CD4-positive, alpha-beta T cell treated with Interleukin-10 for 1 hour (primary cell): ENCODE data around the gene LNX1.

Source experiments
- DNase-seq: peaks from one replicate; pipeline ENCODE4 v3.0.0-alpha.2; 2020

LNX1 gene

DNA sequence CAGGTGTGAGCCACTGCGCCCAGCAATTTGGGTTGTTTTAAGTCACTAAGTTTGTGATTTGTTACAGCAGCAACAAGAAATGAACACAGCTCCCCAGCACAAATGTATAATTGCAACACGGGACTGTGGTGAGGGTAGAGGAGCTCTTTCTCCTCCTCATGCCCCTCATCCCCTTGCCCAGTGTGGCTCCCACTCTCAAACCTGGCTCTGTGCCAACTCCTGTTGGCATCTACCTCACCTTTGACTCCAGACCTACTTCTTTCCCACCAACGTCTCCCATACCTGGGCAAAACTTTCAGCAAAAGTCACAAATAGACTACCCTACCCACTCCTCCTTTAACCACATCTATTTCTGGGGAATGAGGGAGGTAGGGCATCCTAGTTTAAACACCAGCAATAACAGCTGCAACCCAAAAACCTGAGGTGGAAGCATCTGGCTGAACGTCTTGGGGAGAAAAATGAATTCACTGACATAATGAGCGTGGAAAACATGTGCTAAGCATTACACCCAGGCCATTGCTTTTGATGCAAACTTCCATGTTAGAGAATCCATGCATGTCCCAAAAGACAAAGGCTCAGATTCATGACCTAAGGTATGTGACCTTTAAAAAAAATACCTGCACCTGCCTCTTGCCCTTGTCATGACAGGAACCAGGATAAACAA lies 19.2 kb downstream of the LNX1 start:
- no peak for DNase-seq

GRCh38 chr4:53563824-53564223 lies 27.5 kb downstream of the LNX1 start:
- no peak for DNase-seq

DNA sequence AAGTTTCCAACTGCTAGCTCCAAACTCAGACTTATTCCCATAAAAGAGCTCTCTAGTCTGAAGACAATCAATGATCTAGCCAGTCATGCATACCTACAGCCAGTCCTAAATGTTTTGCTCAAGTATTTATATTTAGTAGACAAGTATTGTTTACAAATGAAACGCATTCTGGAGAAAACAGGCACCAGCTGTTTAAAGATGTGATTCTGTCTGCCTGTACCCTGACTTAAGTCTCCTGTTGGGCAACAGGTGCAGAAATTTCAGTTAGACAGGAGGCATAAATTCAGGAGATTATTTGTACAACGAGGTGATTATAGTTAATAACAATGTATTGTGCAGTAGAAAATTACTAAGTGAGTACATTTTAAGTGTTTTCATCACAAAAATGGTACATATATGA lies 28.9 kb downstream of the LNX1 start:
- DNase-seq, result no peak

DNA sequence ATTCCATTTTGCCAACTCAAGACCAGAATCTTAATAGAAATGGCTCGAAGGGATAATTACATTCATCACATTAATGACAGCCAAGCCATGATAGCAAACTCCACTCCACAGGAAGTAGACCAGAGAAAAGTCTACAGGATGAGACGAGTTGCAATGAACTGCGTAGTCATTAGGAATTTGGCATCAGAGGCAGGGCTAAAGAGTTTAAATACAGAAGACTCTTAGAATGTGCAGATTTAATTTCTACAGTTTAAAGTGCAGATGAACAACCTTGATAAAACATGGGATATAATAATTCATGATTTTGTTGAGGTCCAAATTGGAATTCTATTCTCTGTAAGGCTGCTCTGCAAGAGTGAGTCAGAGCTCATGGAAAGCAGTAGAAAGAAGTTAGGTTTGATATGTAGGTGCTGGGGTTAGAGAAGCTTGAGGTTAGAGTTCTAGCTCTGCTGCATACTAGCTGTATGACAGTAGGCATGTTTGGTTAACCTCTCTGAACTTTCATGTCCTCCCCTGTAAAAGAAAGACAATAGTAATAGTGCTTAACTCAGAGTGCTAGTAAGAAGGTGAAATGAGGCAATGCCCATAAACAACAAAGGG lies 32.2 kb downstream of the LNX1 start:
- DNase-seq, result no peak

DNA sequence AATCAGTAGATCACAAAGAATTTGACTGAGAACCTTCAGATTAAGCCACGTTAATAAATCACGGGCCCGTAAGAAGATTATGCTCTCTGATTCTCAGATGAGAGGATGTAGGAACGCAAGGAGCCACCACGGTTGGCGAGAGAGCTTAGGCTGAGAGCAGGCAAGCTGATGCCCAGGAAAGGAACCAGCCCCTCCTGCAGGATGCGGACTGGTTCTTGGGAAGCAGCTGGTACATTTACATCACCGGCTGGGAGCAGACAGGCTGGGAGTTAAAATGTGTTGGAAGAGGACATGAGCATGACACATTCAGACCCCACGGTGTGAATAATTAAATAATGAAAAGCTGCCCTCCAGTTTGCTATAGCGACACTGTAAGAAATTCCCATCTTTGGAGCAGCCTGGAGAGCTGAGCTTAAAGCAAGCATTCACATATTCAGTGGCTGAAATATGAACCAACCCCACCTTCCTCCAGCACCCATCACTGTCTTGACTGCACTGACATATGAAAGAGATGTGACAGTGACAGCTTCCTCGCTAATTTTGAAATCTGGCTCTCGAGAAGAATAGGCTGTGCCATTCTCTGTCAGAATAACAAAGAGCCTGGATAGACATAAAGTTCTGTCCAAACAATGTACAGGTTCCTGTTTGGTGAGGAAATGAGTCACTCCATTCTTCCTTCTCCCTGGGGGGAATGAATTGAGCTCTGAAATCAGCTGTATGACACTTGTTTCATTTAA lies 33.1 kb downstream of the LNX1 start:
- DNase-seq, result no peak

DNA sequence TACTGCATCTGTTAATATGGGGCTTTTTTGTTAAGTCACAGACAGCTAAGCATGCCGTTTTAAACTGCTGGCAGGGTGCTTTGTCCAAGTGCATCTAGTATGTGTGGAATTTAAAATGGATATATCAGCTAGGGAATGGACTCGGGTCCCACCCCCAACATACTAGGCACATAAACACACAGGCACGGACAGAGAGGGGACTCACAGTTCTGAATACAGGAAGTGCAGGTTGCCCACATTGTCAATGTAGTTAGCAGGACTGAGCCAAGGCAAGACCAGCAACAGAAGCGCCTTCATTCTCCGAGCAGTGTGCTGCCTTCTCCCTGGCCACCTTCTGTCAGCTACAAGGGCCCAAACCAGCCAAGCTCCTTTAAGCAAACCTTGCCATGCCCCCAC lies 33.6 kb downstream of the LNX1 start:
- no peak for DNase-seq

- no peak for DNase-seq
These were observed 34.6 kb downstream of the LNX1 start for GRCh38 chr4:53556651-53557050.

- no peak for DNase-seq
These were observed 37.6 kb downstream of the LNX1 start for GRCh38 chr4:53553486-53554210.

GRCh38 chr4:53552711-53553110 lies 38.6 kb downstream of the LNX1 start:
- no peak for DNase-seq

- no peak for DNase-seq
These were observed 39.3 kb downstream of the LNX1 start for GRCh38 chr4:53551958-53552357.

GRCh38 chr4:53551281-53551864 lies 39.9 kb downstream of the LNX1 start:
- DNase-seq, result no peak

DNA sequence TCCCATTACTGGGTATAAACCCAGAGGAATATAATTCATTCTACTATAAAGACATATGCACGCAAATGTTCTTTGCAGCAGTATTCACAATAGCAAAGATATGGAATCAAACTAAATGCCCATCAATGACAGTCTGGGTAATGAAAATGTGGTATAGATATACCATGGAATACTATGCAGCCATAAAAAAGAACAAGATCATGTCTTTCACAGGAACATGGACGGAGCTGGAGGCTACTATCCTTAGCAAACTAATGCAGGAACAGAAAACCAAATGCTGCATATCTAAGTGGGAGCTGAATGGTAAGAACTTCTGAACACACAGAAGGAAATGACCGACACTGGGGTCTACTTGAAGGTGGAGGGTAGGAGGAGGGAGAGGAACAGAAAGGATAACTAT lies 42.6 kb downstream of the LNX1 start:
- DNase-seq, result no peak

DNA sequence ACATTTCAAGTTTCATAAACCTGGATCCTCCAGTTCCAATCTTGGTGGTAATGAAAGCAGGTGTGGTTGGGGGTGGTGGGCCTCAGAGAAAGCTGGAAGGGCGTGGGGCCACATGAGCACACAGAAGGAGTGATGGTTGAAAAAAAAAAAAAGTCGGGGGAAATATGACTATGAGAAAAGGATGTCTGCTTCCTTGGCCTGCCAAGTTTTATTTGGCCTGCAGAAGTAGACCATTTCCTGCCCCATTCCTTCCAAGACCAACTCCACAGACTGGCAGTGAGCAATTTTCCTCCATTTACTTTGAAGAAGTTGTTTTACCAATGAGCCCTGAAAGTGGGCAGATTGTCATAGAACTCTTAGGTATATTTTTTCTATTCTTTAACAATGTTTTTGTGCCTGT lies 43.3 kb downstream of the LNX1 start:
- DNase-seq, result no peak

DNA sequence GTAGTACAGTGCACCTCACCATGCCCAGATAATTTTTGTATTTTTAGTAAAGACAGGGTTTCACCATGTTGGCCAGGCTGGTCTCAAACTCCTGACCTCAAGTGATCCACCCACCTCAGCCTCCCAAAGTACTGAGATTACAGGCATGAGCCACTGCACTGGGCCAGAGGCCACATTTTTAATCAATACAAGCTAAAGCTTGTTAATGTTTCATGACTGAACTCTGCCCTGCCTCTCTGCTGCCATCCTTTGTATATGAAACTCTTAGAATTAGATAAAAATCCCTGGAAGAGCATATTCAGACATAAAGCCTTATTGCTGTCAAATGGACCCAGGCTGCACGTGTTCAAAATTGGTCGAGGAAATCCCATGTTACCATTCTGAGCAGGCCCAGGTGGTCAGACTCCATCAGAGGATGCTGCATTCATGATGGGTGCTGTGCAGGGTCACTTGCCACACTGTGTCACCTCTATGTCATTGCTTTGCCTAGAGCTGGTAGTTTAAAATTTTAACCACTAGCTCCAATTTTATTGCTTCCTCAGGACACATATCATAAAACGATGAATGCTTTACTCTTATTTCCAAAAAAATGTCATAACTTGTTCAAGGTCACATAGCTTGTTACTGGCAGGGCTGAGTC lies 45.2 kb downstream of the LNX1 start:
- DNase-seq, result no peak

DNA sequence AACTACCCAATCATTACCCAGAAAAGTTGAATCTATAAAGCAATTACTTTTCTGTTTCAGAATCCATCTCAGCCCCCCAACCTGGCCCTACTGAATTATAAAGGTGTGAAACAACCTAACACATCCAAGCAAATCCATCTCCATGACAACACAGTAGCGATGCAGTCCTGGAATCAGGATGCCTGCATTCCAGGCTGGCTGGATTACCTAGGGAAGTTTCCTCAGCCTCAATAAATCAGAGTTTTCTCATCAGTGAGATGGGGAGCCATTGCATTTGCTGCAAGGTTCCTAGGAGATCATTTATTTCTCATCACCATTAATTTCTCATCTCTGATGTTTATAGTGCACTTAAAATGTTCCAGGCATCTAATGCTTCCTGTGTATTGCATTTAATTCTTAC lies 46.0 kb downstream of the LNX1 start:
- no peak for DNase-seq

- no peak for DNase-seq
These were observed 47.7 kb downstream of the LNX1 start for GRCh38 chr4:53543561-53543960.

DNA sequence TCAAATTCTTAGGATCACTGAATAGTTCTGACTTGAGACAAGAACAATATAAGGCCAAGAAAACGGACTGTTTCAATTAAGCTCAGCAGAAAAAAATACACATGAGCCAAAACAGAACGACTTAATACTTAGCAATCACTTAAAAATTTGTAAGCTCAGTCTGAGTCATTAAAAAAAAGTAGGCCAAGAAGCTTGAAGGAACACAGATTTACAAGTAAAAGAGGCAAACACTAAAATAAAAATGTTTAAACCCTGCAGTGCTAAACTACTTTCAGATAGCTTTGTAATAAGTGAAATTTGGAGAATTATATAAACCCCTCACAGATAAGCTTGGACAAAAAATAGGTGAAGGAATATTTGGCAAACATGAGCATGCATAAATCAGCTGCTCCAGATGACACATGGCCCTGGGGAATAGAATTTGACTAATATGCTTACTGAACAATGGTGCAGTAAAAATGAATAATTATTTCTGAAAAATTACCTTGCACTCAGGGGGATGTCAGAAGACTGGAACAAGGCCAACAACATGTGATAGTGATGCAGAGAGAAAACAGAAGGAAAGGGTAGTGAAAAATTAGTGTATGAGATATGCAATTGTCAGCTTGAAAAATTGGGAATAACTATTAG lies 49.6 kb downstream of the LNX1 start:
- DNase-seq, result no peak

DNA sequence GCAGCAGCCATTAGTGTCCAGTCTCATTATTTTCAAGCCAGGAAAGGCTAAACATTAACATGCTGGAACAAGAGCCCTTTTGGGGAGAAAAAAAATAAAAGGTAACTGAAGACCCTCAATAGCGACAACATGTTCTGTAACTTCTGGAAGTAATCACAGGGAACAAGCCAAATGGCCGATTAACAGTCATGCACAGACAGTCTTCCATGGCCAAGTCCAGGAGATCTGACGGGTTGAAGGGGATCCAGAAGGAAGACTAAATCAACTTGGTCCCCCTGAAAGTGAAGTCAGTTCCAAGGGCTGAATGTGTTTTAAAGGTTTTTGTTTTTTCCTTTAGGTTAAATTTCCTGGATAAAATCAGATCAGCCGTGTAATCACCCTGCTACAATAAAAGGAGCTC lies 52.5 kb downstream of the LNX1 start:
- DNase-seq, result no peak

DNA sequence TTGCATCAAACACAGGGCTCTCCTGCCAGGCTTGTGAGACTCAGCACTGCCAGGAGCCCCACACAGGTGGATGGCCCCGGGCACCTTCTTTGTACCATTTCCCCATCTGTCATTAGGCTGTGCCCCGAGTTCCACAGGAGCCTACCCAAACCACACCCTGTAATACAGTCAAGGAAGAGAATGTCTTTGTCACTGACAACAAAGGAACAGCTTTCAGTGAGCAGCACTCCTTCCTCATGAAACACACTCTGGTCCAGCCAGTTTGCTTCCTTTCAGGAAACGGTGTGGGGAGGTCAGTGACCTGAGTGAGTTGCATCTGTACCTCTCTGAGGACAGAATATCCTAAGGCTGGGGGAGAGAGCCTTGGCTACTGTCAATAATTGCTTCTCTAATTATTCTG lies 53.7 kb downstream of the LNX1 start:
- DNase-seq, result no peak

DNA sequence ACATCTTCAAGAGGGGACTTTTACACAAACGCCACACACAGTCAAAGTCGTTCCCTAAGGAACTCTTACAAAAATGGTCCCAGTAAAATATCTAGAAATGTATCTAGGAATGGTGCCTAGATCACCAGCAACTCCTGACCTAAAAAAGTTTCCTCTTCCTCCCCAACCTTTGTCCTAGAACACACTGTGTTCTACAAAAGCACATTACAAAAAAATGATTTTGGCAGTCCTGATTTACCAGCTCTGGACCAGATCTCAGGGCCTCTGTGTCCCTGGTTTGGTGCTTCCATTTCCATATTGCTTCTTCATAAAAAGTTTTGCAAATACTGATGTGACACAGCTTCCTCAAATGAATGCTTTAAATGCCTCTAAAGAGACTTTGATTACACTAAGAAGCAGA lies 55.0 kb downstream of the LNX1 start:
- DNase-seq, result no peak

GRCh38 chr4:53535567-53535966 lies 55.7 kb downstream of the LNX1 start:
- no peak for DNase-seq

DNA sequence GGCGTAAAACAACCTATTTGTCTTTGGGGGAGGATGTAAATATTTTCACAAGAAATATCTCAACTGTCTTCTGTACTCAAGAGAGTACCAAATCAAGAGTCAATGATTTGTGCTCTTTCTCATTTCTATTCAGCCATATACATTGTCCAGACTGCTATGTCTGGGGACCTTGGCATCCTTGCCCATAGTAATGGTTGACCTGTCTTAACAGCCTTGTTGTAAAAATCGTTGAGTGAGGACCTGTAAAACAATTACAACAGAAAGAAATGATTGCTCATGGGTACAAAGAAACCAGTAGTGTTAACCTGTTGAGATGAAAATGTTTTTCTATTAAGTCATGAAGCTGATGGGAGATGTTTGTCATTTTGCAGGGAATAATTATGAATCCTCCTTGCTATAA lies 56.6 kb downstream of the LNX1 start:
- no peak for DNase-seq
